IPS-18a (cell line): ENCODE results near the gene MRPL52.
A peak's percentile ranks its signal among the peaks of the same experiment; 100 is the strongest.

ENCODE experiments used
- H3K27ac ChIP-seq: one replicate; pipeline ENCODE4 v1.5.1; 2013; ENCODE audit warnings: low read length
- H3K27me3 ChIP-seq: one replicate; pipeline ENCODE4 v1.6.1; 2013; ENCODE audit warnings: mild to moderate bottlenecking, low read length; ENCODE audit not compliant: control insufficient read depth, insufficient read depth
- H3K36me3 ChIP-seq: one replicate; pipeline ENCODE4 v1.6.1; 2013; ENCODE audit warnings: low read depth, low read length; ENCODE audit not compliant: control insufficient read depth
- H3K4me1 ChIP-seq: one replicate; pipeline ENCODE4 v1.6.1; 2013; ENCODE audit warnings: low read depth, low read length; ENCODE audit not compliant: control insufficient read depth
- H3K4me3 ChIP-seq: one replicate; pipeline ENCODE4 v1.5.1; 2013; ENCODE audit warnings: low read length
- H3K9ac ChIP-seq: one replicate; pipeline ENCODE4 v1.6.1; 2013; ENCODE audit warnings: mild to moderate bottlenecking, low read length, moderate library complexity
- H3K9me3 ChIP-seq: one replicate; pipeline ENCODE4 v1.6.1; 2013; ENCODE audit warnings: low read depth, low read length; ENCODE audit not compliant: control insufficient read depth

Gene MRPL52

DNA sequence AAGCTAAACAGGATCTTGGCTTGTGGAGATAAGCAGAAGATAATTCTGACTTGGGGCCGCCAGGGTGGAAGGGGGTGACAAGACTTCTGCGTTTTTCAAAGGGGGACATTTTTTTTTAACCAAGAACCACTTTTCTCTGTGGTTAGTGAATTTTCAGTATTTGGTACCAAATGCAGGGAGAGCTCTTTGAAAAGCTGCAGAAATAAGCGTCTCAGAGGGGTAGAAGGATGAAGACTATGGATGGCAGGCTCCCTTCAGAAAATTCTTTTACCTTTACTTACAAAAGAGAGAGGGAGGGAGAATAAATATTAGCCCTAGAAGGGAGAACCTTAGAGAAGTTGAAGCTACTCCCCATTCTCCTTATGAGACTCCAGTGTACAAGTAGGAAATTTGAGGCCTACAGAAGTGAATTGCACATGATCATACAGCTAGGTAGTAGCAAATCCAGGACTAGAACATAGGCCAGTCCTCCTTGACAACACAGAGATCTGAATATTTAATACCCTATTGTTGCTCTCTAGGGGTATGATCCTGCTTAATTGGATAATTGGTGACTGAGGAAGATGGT is 840 bp downstream of the MRPL52 start:
- Histone ChIP-seq H3K36me3 (peaks cover 28% of the 10 kb centered on the region), H3K9me3 (no peaks in the 10 kb centered on the region), H3K27ac (peak overlapping the region; percentile 90), H3K4me1 (peaks cover 14% of the 10 kb centered on the region), H3K4me3 (peak overlapping the region; percentile 97), H3K27me3 (no peaks in the 10 kb centered on the region), H3K9ac (peak overlapping the region; percentile 95)

DNA sequence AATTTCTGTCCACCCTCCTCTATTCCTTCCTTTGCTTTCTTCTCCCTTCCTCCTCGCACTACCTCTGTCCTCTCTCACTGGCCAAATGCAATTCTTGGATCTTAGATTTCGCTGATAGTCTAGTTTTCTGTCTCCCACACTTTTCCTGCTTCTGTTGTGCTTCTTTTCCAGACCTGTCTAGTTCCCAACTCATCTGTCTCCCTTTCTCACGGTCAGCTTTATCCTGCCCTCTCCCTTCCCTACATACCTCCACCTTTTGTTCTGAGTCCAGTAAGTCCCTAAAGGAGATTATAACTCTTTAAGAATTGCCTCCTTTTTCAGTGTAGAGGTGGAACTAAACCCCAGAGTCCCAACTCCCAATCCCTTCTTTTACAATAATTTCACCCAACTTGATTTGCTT is 5.8 kb downstream of the MRPL52 start:
- Histone ChIP-seq H3K36me3 (peaks cover 28% of the 10 kb centered on the region), H3K27ac (no peak overlapping the region), H3K4me1 (peaks cover 25% of the 10 kb centered on the region), H3K9me3 (no peaks in the 10 kb centered on the region), H3K27me3 (peaks cover 6% of the 10 kb centered on the region), H3K4me3 (no peak overlapping the region), H3K9ac (no peak overlapping the region)

DNA sequence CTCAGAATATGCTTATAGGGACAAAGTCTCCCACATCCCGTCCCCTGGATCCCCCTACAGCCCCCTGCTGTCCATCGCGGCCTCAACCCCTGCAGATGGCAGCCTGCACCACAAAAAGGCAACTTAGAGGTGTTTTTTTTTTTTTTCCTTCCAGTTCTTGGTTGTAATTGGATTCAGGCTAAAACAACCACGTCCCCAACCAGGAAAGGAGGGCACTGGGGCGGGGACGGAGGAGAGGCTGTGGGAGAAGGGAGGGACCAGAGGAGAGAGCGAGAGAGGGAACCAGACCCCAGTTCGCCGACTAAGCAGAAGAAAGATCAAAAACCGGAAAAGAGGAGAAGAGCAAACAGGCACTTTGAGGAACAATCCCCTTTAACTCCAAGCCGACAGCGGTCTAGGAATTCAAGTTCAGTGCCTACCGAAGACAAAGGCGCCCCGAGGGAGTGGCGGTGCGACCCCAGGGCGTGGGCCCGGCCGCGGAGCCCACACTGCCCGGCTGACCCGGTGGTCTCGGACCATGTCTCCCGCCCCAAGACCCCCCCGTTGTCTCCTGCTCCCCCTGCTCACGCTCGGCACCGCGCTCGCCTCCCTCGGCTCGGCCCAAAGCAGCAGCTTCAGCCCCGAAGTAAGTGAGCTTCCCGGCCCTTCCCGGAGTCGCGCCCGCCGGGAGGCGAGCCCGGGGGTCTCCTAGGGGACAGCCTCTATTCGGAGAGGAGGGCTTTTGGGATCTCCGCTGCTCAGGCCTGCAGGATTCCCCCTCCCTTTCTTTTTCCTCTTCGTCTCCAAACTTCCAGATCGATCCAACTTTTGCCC is 6.8 kb downstream of the MRPL52 start, which contains the start of gene MMP14:
Gene MMP14 (plus strand): TSS at position 285 of the 813 bp plus-strand sequence. CDS start 233 bp downstream, at position 518.
- Histone ChIP-seq H3K4me3 (peak within 1 kb of the TSS; percentile 90), H3K27me3 (peaks cover 6% of the 10 kb centered on the region), H3K4me1 (peaks cover 20% of the 10 kb centered on the region), H3K9ac (peak within 1 kb of the TSS; percentile 90), H3K9me3 (no peaks in the 10 kb centered on the region), H3K36me3 (peaks cover 28% of the 10 kb centered on the region), H3K27ac (peak within 1 kb of the TSS; percentile 53)

DNA sequence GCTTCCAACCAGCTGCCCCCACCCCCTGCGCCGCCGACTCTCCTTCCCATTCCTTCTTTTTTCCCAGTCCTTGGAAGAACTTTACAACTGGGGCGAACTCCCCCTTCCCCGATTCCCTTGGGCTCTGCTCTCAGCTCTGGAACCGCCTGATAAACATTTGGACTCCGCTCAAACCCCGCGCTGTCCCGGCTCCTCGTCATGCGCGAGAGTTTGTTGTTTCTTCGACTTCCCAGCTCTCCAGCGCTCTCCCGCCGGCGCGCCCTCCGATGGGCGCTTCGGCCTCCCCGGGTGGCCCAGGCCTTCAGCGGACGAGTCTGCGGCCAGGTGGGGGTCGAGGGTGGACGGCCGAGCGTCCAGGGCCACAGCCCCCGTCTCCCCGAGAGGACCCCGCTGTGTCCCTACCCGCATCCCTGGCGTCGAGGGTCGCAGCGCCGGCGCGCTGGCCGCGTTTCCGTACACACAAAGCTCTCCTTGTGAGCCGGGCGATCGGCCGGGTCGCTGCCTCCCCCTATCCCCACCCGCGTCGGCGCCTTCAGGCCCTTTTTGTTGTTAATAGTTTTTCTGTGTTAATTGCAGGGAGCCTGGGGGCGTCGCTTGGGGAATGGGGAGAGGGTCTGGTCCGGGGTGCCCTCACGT is 7.5 kb downstream of the MRPL52 start:
- peaks cover 6% of the 10 kb centered on the region for H3K27me3 ChIP-seq
- peak overlapping the region; percentile 90 for H3K9ac ChIP-seq
- peaks cover 20% of the 10 kb centered on the region for H3K4me1 ChIP-seq
- H3K4me3 ChIP-seq: peak overlapping the region; percentile 90
- H3K27ac ChIP-seq: peak overlapping the region; percentile 53
- no peaks in the 10 kb centered on the region for H3K9me3 ChIP-seq
- peaks cover 33% of the 10 kb centered on the region for H3K36me3 ChIP-seq

DNA sequence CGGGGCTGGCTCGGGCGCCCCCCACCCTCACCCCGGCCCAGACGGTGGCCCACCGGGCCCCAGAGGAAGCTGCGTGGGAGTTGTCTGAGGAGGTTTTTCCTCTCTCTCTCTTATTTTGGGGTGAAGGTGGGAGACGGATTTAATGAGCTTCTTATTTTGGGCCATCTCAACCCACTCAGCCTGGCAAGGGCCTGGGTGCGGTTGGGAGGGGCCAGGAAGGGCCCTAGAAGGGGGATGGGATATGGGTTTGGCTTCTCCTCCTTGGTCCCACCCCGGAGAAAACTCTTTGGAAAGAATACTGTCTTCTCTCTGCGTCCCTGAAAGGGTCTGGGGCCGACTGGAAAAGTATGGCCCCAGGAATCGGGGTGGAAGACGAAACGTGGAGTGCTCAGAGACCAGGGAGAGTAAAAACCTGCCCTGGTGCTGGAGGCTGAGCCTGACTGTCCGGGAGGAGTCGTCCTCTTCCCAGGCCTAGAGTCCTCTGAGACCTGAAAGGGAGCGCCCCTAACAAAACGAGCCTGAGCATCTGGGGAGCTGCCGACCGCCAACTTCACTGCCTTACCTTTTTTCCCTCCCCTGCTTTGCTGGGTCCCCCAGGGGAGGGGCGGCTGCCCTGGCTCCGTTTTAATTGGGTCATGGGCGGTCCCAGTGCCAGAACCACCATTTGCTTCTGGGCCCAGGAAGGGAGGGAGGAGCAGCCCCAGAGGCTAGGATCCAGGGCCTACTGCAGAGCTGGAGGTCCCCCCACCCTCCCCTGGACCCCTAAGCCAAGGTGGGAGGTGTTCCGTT is 8.3 kb downstream of the MRPL52 start:
- Histone ChIP-seq H3K27me3 (peaks cover 6% of the 10 kb centered on the region), H3K9ac (peak overlapping the region; percentile 90), H3K27ac (no peak overlapping the region), H3K36me3 (peaks cover 40% of the 10 kb centered on the region), H3K4me3 (peak overlapping the region; percentile 90), H3K9me3 (no peaks in the 10 kb centered on the region), H3K4me1 (peaks cover 20% of the 10 kb centered on the region)

DNA sequence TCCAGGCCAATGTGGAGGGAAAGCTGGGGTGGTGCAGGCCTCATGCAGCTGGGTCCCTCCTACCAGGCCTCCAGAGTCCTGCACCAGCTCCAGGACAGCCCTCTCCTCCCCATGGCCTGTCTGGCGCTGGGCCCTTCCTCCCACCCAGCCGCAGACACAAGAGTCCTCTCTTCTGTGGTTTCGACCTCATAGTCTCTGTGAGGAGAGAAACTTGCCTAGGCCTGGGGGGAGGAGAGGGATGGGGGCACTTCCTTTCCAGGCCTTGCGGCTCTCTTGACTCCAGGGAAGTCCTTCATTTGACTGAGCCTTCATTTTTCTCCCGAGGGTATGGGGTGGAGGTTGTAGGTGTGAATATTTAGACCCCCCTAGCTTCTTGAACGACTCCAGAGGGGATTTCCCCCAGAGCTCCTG is 8.9 kb downstream of the MRPL52 start:
- Histone ChIP-seq H3K27ac (no peak overlapping the region), H3K4me1 (peaks cover 20% of the 10 kb centered on the region), H3K9me3 (no peaks in the 10 kb centered on the region), H3K36me3 (peaks cover 42% of the 10 kb centered on the region), H3K27me3 (peaks cover 6% of the 10 kb centered on the region), H3K9ac (no peak overlapping the region), H3K4me3 (peak overlapping the region; percentile 90)

DNA sequence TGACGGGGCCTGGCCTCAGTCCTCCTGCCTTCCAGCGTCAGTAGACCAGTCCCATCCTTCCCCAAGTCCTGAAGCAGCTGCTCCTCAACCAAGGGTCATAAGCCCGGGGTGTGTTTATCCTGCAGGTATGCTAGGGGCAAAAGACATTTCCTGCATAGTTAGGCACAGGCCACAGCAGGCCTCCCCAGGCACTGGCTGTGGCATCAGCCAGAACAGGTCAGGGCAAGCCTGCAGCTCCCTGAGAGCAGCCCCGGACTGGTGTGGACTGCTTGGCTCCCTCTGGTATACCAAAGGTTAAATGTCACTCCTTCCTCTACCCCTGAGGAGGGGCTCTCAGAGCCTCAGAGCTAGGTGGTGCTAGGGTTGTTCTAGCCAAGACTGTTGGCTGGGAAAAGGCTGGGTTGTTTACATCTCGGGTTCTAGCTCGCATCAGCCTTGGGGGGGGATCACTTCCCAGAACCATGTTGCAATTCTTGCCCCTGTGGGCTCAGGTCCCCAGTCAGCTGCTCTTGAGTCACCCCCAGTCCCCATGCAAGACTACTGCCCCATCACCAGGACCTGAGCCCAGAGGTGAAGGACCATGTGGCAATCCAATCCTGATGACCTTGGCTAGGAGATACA is 9.6 kb downstream of the MRPL52 start:
- Histone ChIP-seq H3K9me3 (no peaks in the 10 kb centered on the region), H3K4me1 (peaks cover 20% of the 10 kb centered on the region), H3K36me3 (peaks cover 39% of the 10 kb centered on the region), H3K27ac (no peak overlapping the region), H3K9ac (no peak overlapping the region), H3K4me3 (no peak overlapping the region), H3K27me3 (peaks cover 6% of the 10 kb centered on the region)

DNA sequence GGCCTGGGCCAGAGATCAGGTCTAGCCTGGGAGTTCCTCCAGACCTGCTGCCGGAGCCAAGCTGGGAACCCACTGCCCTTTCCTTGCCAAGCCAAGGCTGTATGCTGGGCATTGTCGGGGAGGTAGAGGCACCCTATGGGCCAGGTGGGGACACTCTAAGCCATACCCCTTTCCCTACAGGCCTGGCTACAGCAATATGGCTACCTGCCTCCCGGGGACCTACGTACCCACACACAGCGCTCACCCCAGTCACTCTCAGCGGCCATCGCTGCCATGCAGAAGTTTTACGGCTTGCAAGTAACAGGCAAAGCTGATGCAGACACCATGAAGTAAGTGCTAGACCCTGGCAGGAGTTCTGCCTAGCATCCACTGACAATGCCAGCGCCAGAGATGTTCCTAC is 11.6 kb downstream of the MRPL52 start:
- H3K4me3 ChIP-seq: no peak overlapping the region
- H3K4me1 ChIP-seq: peaks cover 10% of the 10 kb centered on the region
- H3K36me3 ChIP-seq: peaks cover 43% of the 10 kb centered on the region
- H3K27me3 ChIP-seq: peaks cover 6% of the 10 kb centered on the region
- H3K9ac ChIP-seq: no peak overlapping the region
- H3K9me3 ChIP-seq: no peaks in the 10 kb centered on the region
- H3K27ac ChIP-seq: no peak overlapping the region

DNA sequence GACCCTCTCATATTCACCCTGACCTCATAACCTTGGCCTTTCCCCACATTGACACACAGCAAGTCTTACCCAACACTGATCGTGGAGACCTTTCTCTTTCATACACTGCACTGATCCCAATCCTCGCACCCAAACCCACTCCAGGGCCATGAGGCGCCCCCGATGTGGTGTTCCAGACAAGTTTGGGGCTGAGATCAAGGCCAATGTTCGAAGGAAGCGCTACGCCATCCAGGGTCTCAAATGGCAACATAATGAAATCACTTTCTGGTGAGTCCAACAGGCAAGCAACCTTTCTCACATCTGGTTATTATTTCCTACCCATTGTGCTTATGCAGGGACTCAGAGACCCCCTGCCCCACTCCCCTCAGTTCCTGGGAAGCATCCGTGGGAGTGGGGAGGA is 12.1 kb downstream of the MRPL52 start:
- peaks cover 45% of the 10 kb centered on the region for H3K36me3 ChIP-seq
- H3K9ac ChIP-seq: no peak overlapping the region
- no peak overlapping the region for H3K4me3 ChIP-seq
- H3K27me3 ChIP-seq: peaks cover 5% of the 10 kb centered on the region
- no peak overlapping the region for H3K27ac ChIP-seq
- H3K4me1 ChIP-seq: peaks cover 10% of the 10 kb centered on the region
- no peaks in the 10 kb centered on the region for H3K9me3 ChIP-seq

DNA sequence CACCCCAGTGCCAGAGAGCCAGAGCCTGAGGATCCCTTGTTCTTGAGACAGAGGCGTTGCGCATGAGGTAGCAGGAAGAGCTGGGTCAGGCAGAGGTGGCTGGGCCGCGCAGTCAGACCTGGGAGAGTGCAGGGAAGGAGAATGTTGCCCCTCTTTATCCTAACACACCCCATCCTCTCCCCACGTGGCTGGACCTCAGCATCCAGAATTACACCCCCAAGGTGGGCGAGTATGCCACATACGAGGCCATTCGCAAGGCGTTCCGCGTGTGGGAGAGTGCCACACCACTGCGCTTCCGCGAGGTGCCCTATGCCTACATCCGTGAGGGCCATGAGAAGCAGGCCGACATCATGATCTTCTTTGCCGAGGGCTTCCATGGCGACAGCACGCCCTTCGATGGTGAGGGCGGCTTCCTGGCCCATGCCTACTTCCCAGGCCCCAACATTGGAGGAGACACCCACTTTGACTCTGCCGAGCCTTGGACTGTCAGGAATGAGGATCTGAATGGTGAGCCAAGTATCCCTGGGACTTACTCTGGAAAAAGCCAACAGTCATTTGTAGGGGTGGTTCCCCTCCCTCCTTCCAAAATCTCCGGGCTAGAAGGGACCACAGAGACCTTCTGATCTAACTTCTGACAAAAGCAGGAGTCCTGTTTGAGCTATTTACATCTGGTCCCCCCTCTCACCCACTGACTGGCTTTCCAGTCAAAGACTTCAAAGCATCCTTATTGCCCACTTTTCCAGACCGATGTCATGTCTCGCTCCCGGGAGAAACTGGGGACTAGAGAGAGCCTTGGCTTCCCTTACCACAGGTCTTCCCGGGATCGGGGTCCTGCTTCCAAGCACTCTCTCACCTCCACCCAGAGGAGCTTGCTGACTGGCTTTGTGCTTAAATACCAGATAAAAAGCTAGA is 12.8 kb downstream of the MRPL52 start:
- no peak overlapping the region for H3K4me3 ChIP-seq
- peaks cover 45% of the 10 kb centered on the region for H3K36me3 ChIP-seq
- no peaks in the 10 kb centered on the region for H3K27me3 ChIP-seq
- no peaks in the 10 kb centered on the region for H3K9me3 ChIP-seq
- no peak overlapping the region for H3K27ac ChIP-seq
- no peak overlapping the region for H3K9ac ChIP-seq
- H3K4me1 ChIP-seq: peaks cover 10% of the 10 kb centered on the region
